Stimulated activated CD8-positive, alpha-beta memory T cell treated with anti-CD3 and anti-CD28 coated beads, Interleukin-7, amount 100 ng/mL, for 24 hours (primary cell): ENCODE data around the gene HASPIN.
"Not testable (repeated sequence)": the region's sequence is repeated elsewhere in the genome, so short reads cannot be mapped to it uniquely, and the experiment has no call there.

Experiments used
- DNase-seq: peaks from one replicate; pipeline ENCODE4 v3.0.0-alpha.2; 2020; ENCODE audit warnings: low read depth

The HASPIN gene

DNA sequence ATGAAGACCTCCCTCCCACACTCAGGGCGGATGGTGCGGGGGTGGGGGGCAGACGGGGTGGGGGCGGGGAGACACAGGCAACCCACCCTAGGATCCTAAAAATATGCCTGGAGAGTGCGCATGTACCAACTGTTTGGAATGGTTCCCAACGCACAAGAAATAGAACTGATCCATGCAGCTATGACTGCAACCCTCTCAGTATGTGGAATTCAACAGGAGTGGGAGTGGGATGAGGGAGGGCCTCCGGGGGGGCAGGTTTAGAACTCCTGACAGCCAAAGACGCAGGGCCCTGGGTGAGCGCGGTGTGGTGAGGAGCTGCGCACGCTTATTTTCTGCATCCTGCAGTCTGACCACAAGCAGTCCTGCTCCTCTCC, 26.6 kb upstream of the HASPIN start:
- DNase-seq: no peak

DNA sequence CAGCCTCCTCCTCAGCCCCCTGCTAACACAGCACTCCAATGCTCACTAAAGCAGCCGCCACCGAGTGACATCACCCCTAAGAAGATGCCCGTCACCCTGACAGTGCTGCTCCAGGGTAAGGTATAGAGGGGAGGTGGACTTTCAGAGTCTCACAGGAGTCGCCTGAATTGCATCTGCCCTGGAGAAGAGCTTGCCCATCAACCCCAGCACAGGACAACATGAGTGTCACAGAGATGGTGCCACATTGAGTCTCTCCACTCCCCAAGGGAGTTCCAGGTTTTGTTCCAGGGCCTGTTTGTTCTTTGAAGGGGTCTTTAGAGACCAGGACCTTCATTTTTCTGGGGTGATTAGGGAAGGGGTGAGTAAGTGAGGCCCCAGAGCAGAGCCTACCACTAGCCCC, 25.6 kb upstream of the HASPIN start:
- no peak for DNase-seq

DNA sequence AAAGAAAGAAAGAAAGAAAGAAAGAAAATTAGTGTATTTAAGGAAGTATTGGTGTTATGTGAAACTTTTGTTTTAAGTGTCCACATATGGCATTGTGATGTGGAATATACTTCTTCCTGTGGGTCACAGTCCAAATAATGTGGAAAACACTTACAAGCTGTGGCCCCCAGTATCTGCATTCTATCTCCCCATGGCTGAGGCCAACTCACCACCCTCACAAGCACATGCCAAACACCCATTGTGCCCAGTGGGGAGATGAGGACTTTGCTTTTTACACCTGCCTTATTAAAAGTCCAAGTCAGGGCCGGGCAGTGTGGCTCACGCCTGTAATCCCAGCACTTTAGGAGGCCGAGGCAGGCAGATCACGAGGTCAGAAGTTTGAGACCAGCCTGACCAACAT, 23.8 kb upstream of the HASPIN start:
- no peak for DNase-seq

DNA sequence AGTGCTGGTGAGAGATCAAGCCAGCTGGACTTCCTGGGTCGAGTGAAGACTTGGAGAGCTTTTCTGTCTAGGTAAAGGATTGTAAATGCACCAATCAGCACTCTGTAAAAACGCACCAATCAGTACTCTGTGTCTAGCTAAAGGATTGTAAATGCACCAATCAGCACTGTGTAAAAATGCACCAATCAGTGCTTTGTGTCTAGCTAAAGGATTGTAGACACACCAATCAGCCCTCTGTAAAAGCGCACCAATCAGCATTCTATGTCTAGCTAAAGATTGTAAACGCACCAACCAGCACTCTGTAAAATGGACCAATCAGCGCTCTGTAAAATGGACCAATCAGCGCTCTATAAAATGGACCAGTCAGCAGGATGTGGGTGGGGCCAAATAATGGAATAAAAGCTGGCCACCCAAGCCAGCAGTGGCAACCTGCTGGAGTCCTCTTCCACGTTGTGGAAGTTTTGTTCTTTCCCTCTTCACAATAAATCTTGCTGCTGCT, 21.6 kb upstream of the HASPIN start:
- DNase-seq: not testable (repeated sequence)

DNA sequence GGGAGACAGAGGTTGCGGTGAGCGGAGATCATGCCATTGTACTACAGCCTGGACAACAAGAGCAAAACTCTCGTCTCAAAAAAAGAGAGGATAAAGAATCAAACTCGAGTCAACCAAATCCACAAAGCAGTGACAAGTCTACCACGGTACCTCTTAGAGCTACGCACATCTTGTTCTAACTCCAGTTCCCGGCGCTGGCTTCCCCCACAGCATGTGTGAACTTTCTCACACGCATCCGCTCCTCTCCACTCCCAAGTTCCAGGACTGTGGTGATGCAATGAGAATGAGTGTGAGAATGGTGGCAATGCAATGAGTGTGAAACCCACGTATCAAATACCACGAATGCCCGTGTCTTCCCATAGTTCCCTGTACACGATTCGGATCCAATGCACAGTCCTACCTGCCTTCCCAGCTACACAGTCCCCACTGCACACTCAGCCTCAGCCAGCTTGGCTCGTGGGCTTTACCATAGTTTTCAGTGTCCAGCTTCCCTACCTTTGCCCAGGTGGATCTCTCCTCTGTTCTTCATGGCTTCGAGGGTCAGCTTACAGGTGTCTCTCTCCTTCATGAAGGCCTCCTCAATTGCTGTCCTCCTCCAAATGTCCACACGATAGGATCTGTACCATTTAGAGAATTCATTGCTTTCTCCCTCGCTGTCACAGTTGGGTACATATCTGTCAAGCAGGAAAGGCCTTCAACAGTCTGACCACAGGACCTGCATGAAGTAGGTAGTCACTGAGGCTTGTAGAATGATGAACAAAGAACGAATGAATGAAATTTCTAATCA, 18.6 kb upstream of the HASPIN start:
- DNase-seq: no peak

DNA sequence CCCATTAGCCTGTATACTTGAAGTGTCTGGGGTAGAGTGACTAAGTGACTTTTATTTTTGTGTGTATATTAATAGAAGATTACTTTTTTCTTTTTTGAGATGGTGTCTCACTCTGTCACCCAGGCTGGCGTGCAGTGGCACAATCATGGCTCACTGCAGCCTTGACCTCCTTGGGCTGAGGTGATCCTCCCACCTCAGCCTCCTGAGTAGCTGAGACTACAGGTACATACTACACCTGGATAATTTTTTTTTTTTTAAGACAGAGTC, 18.1 kb upstream of the HASPIN start:
- DNase-seq: not testable (repeated sequence)

DNA sequence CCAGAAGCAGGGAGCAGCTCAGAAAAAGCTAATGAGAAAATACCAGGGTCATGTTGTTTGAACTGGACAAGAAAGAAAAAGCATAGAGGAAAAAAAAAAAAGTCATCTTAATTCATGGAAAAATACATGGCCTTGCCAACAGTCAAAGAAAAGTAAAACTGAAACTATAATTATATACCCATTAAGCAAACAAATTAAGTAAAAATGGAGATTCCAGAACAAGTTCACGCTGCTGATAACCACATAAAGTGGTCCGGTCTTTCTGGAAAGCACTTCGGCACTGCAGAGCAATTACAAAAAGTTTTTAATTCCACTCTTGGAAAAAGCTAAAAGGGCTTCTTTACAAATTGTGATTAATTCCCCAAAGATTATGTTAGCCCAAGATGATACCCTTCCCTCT, 15.3 kb upstream of the HASPIN start:
- DNase-seq: no peak

DNA sequence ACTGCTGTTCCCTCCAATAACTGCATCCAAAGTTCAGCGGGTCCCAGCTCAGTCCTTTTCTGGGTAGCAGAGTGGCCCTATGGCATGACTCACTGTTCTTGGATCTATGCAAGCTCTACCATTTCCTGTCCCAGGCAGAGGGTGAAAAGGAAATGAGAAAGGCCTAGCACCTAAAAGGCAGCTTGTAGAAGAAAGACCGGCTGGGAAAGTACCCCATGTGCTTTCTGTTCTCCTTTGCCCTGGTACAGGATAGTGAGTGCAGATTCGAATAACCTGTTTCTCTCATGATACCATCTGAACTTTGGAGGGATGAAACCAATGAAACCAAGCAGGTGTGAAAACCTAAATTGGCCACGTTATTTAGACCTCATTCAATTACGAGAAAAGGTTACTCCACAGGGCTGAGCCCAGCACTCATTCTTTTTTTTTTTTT, 12.7 kb upstream of the HASPIN start:
- no peak for DNase-seq

DNA sequence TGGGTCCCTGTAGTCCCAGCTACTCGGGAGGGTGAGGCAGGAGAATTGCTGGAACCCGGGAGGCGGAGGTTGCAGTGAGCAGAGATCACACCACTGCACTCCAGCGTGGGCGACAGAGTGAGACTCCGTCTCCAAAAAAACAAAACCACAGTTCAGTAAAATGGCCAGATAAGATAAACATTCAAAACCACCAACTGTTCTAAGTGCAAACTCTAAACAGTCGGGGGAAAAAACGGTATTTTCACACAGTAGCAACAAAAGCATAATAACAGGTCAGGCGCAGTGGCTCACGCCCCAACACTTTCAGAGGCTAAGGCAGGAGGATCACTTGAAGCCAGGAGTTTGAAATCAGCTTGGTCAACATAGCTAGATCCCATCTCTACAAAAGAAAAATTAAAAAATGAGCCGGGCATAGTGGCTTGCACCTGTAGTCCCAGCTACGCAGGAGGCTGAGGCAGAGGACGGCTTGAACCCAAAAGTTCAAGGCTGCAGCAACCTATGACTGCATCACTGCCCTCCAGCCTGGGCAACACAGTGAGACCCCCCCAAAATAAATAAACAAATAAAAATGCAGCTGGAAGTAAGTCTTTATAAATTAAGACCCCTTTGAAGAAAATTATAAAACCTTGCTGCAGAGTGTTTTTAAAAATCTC, 10.8 kb upstream of the HASPIN start:
- DNase-seq: no peak

DNA sequence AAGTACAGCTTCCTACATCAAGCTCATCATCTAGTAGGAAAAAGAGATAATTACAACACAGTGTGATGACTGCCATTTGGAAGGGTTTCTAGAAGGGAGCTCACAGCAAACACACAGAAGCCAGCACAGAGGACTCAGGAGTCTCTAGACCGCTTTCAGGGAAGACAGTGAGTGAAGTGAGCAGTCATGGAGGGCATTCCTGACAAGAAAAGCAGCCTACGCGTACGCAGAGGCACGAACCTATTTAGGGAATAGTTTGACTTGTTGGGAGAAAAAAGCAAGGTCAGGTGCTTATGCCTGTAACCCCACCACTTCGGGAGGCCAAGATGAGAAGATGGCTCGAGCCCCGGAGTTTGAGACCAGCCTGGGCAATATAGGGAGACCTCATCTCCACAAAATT, 8.4 kb upstream of the HASPIN start:
- no peak for DNase-seq

DNA sequence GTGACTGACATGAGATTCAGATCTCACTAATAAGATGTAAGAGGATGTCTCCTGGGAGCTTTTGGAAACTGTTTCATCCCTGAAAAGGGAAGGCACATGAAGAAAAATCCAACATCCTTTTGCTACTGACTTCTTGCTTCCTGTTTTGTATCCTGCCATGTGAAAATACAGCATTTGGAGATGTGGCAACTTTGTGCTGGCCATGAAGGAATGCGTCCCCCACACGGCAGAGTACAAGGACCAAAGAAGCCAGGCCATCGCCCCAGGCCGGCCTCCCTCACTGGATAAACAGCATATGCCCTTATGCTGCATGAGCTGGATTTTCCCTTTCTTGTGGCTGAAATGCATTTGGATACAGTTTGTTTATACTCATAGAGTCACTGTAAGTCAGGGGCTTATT, 5.5 kb upstream of the HASPIN start:
- no peak for DNase-seq

DNA sequence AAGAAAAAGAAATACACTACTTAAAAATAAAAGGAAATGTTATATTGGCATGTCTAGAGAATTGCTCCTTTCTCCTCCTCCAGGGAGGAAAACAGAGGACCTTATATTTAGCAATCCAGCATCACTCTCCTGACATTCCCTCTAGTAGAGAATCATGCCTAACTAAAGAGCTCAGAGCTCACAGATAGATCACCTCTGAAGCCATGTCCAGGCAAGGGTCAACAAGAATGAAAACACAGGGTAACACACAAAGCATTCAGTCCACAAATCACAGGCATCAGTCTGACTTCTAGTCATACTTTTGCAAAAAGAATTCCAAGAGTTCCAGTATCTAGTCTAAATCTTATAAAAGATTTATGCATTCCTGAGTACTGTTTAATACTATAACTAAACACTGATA, 4.4 kb upstream of the HASPIN start:
- DNase-seq: no peak

DNA sequence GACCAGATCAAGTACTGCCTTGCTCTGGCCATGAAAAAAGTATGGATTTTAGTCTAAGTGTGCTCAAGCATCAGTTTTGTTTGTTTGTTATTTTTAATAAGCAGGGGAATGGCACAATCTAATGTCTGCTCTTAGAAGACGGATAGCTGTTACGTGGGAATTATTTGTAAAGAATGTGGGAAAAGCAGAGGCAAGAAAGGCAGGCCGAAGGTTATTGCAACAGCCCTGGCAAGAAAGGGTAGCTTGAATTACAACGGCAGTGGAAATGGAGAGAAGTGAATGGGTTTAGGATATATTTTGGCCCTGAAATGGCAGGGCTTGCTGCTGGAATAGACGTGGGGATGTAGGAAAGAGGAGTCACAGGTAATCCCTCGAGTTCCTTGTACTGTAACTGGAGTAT, 987 bp upstream of the HASPIN start:
- DNase-seq: no peak

DNA sequence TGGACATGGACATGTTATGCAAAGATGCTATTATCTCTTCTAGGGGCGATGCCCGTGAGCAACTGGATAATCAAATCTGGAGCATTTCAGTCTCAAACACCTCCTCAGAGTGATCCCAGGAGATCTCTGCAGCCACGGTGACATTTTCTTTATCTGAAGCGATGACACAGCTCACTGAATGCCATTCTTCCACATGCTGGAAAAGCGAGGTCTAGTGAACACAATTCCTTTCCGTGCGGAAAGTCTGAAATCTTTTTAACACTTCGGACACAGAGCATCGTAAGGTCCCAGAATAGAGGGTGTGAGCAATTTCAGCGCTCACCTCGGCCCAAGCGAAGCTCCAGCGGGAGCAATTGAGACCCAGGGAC, 531 bp upstream of the HASPIN start:
- DNase-seq: no peak

DNA sequence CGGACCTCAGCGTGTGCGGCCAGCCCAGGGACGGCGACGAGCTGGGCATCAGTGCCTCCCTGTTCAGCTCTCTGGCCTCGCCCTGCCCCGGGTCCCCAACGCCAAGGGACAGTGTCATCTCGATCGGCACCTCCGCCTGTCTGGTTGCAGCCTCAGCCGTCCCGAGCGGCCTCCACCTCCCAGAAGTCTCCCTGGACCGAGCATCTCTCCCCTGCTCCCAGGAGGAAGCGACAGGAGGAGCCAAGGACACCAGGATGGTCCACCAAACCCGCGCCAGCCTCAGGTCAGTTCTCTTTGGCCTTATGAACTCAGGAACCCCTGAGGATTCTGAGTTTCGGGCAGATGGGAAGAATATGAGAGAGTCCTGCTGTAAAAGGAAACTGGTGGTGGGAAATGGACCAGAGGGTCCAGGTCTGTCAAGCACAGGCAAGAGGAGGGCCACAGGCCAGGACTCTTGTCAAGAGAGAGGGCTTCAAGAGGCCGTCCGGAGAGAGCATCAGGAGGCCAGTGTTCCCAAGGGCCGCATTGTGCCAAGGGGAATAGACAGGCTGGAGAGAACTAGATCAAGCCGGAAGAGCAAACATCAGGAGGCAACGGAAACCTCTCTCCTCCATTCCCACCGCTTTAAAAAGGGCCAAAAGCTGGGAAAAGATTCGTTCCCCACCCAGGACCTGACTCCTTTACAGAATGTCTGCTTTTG, 825 bp downstream of the HASPIN start:
- DNase-seq: no peak

DNA sequence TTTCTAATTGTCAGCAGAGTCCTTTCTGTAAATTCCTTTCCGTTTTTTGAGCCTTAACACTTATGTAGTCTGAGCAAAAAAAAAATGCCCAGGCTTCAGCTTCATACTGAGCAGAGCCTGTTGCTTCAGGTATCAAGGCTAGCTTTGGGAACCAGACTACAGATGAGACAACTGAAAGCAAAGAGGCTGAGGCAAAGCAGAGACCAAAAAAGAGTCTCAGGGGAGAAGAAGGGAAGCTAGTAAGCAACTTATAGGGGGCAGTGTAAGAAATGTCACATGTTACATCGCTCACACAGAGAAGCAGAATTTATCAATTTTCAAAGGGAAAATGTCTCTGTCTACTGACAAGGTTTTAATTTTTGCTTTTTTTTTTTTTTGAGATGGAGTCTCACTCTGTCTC, 3.3 kb downstream of the HASPIN start:
- no peak for DNase-seq

DNA sequence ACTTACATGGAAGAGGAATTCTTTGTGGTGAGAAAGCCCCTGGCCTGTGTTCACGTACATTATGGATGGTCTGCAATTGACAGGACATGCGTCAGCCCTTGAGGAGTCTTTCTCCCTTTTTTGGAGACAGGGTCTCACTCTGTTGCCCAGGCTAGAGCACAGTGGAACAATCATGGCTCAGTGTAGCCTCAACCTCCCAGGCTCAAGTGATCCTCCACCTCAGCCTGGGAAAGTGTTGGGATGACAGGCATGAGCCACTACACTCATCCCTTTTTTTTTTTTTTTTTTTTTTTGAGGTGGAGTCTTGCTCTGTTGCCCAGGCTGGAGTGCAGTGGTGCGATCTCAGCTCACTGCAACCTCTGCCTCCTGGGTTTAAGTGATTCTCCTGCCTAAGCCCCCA, 4.4 kb downstream of the HASPIN start:
- not testable (repeated sequence) for DNase-seq

DNA sequence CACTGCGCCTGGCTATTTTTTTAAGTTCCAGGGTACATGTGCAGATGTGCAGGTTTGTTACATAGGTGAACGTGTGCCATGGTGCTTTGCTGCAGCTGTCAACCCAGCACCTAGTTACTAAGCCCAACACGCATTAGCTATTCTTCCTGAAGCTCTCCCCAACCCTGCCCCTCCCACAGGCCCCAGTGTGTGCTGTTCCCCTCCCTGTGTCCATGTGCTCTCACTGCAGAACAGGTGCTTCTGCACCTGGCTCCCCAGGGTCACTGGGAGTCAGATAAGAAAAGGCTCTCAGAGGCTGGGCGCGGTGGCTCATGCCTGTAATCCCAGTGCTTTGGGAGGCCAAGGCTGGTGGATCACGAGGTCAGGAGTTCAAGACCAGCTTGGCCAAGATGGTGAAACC, 6.2 kb downstream of the HASPIN start:
- no peak for DNase-seq

DNA sequence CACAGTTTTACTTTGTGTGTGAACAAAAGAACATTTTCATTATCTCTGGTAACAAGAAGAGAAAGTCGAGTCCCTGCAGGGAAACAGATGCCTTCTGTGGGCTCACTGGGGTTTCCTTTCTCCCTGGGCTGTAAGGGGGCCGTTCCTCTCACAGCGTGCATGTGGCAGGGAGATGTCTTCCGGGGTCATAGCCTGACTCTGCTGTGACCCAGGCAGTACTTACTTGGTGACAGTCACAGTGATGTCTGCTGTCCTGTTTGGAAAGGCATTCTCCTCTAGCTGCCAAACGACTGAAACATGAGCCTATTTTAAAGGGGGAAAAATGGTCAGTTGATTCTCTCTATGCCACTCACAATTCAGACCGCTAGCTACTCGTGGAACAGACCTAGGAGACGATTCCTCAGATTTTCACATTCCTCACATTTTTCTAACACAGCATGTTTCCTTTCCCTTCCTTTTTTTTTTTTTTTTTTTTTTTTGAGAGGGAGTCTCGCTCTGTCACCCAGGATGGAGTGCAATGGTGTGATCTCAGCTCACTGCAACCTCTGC, 7.3 kb downstream of the HASPIN start:
- DNase-seq: no peak

DNA sequence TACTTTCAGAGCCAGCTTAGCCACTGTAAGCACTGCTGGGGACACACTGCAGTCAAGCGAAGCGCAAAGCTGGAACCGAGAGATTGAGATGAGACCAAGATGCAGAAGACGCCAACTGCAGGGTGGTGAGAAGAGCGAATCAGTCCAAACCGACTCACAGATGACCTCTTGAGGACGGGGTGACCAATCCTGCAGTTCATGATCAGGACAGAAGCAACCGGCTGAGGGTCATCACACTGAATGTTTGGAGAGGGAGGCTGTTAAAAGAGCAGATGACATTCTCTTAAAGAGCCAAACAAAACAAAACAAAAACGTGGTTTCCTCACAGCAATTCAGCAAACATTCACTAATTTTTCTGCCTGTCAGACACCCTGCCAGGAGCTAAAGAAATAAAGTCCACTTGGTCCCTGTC, 8.5 kb downstream of the HASPIN start:
- no peak for DNase-seq

DNA sequence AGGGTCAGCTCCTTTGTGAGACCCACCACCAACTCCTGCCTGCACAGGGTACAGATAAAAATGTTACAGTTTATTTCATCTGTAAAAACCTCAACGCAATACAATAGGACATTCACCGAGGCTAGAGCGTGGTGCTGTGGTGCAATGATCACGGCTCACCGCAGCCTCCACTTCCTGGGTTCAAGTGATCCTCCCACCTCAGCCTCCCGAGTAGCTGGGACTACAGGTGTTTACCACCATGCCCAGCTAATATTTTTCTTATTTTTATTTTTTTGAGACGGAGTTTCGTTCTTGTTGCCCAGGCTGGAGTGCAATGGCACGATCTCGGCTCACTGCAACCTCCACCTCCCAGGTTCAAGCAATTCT, 11.2 kb downstream of the HASPIN start:
- not testable (repeated sequence) for DNase-seq

DNA sequence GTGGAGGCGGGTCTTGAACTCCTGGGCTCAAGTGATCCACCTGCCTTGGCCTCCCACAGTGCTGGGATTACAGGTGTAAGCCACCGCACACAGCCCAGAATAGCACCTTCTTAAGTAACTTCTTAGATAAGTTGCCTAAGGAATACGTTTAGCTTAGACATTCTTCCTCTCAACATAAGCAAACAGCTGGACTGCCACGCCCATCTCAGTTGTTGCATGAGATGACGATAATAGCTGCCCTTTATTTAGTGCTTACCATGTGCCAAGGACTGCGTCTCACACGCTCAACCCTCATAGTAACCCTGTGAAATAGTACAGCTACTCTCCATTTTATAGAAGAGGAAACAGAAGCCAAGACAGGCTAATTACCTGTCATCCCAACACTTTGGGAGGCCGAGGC, 11.8 kb downstream of the HASPIN start:
- DNase-seq: no peak

DNA sequence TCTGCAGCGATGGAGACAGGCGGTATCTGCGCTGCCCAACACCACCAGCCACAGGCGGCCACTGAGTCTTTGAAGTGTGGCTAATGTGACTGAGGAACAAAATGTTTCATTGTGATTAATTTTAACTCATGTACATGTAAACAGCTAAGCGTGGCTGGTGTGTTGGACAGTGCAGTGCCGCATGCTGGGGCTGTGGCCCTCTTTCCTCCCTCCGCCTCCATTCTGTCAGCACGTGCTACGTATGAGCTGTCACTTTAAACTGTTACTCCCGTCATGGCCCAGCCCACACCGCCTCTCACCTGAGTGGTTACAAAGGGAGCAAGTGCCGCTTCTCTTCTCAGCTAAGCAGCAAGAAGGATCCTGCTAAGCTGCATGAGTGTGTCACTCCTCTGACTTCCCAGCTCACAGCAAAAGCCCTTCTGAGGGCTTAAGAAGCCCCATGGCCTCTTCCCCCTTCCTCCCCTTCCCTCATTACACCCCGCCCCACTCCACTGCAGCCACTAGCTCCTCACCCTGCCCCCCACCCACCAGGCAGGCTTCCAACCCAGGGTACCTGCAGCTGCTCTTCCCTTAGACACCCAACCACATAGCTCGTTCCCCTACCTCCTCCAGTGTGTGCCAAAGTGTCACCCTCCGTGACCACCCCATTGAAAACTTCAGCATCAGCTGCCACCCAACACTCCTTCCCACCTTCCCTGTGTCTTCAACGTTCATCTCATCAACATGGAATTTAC, 15.0 kb downstream of the HASPIN start:
- no peak for DNase-seq
